Frontal cortex (tissue), 4 donors: ENCODE measurements around the gene IL1B. TPM values are rescaled to one million over a fixed set of nuclear protein-coding genes. Genes with fewer than 3 reads are reported as not detected.
"Not testable (repeated sequence)": the region's sequence is repeated elsewhere in the genome, so short reads cannot be mapped to it uniquely, and the experiment has no call there.

Experiments used
- DNase-seq, 2 donors: peaks; one replicate each; pipeline ENCODE4 v3.0.0; 2012; ENCODE audit warnings: low spot score in 2 of 2
- FAIRE-seq: peaks from 2 replicates; lab custom pipeline; 2012; peaks lifted over from hg19 to GRCh38; lab: Jason Lieb, UNC
- total RNA-seq: library from RNA; depleted of rRNA; stranded (reverse); fragments of >200 nt; gene quantifications from one replicate; pipeline ENCODE4 v1.2.3, GENCODE V29; 2014
- donor health status: control.
- donor health status: control.
- donor health status: control.

The IL1B gene
- total RNA-seq, 1 donor from 2014 or later: 0.41 TPM

GRCh38 chr2:112859406-112860183 lies 23.0 kb upstream of the IL1B start:
- peak; percentile 37 for FAIRE-seq
- DNase-seq: not testable (repeated sequence)

- no peak for DNase-seq
- no peak for FAIRE-seq
Observed at GRCh38 chr2:112850588-112850987, 14.0 kb upstream of the IL1B start.

- no peak for FAIRE-seq
- DNase-seq: no peak
Observed at GRCh38 chr2:112849956-112850355, 13.4 kb upstream of the IL1B start.

- DNase-seq: no peak
- no peak for FAIRE-seq
Observed at GRCh38 chr2:112848833-112849232, 12.3 kb upstream of the IL1B start.

GRCh38 chr2:112846031-112846430 lies 9.5 kb upstream of the IL1B start:
- FAIRE-seq (no peak), DNase-seq (no peak)

- FAIRE-seq: no peak
Observed at GRCh38 chr2:112843836-112844235, 7.3 kb upstream of the IL1B start.

GRCh38 chr2:112843288-112843687 lies 6.7 kb upstream of the IL1B start:
- no peak for DNase-seq
- FAIRE-seq: no peak

More at GRCh38 chr2:112843836-112844235, 7.3 kb upstream of the IL1B start:
- DNase-seq: no peak

GRCh38 chr2:112841295-112842044 lies 4.9 kb upstream of the IL1B start:
- no peak for DNase-seq
- FAIRE-seq: no peak

- DNase-seq (no peak), FAIRE-seq (no peak)
Observed at GRCh38 chr2:112840068-112840445, 3.5 kb upstream of the IL1B start.

- DNase-seq: no peak
- FAIRE-seq: no peak
Observed at GRCh38 chr2:112839407-112840067, 3.0 kb upstream of the IL1B start.

GRCh38 chr2:112836163-112836560 lies 417 bp downstream of the IL1B start:
- FAIRE-seq (no peak), DNase-seq (no peak)

- DNase-seq (no peak), FAIRE-seq (no peak)
Observed at GRCh38 chr2:112835536-112836162, 930 bp downstream of the IL1B start.

- FAIRE-seq: no peak
- no peak for DNase-seq
Observed at GRCh38 chr2:112835061-112835501, 1.5 kb downstream of the IL1B start.

- no peak for FAIRE-seq
- no peak for DNase-seq
Observed at GRCh38 chr2:112834396-112835037, 2.1 kb downstream of the IL1B start.

GRCh38 chr2:112833976-112834375 lies 2.6 kb downstream of the IL1B start:
- no peak for FAIRE-seq
- DNase-seq: no peak

GRCh38 chr2:112833639-112833931 lies 3.0 kb downstream of the IL1B start:
- not testable (repeated sequence) for DNase-seq, FAIRE-seq

GRCh38 chr2:112832841-112833638 lies 3.5 kb downstream of the IL1B start:
- FAIRE-seq (no peak), DNase-seq (no peak)

GRCh38 chr2:112831946-112832840 lies 4.4 kb downstream of the IL1B start:
- no peak for FAIRE-seq
- DNase-seq: no peak
